OCI-LY1 (cell line): ENCODE results near the gene FUBP3.

ENCODE experiments used
- H2AFZ ChIP-seq: fragments of 200-600 bp; sonication (generic), shearing (Covaris generic); 2 replicates; pipeline ENCODE4 v1.6.0; 2014; ENCODE audit warnings: antibody characterized with exemption, mild to moderate bottlenecking, low read length
- H3F3A ChIP-seq: fragments of 200-600 bp; sonication (generic), shearing (Covaris generic); 2 replicates; pipeline ENCODE4 v1.6.0; 2014; ENCODE audit warnings: mild to moderate bottlenecking, antibody characterized with exemption, low read length, moderate library complexity; ENCODE audit not compliant: insufficient read depth
- H3K27ac ChIP-seq: fragments of 200-600 bp; sonication (generic); 2 replicates; pipeline ENCODE4 v1.5.1; 2014; ENCODE audit warnings: low read length, mixed run types, mild to moderate bottlenecking, low read depth; ENCODE audit not compliant: poor library complexity, severe bottlenecking
- H3K27me3 ChIP-seq: fragments of 200-600 bp; sonication (generic); 2 replicates; pipeline ENCODE4 v1.6.0; 2014; ENCODE audit warnings: antibody characterized with exemption, mild to moderate bottlenecking, low read length, moderate library complexity; ENCODE audit not compliant: insufficient read depth
- H3K36me3 ChIP-seq: fragments of 200-600 bp; sonication (generic); 2 replicates; pipeline ENCODE4 v1.6.1; 2014; ENCODE audit warnings: mild to moderate bottlenecking, antibody characterized with exemption, low read length, moderate library complexity, mixed read lengths; ENCODE audit not compliant: insufficient read depth
- H3K4me1 ChIP-seq: fragments of 200-600 bp; sonication (generic); 2 replicates; pipeline ENCODE4 v1.5.1; 2014; ENCODE audit warnings: mild to moderate bottlenecking, low read length, moderate library complexity; ENCODE audit not compliant: insufficient read depth, severe bottlenecking
- H3K4me2 ChIP-seq: fragments of 200-600 bp; sonication (generic), shearing (Covaris generic); 2 replicates; pipeline ENCODE4 v1.6.1; 2014; ENCODE audit warnings: low read length
- H3K4me3 ChIP-seq: fragments of 200-600 bp; sonication (generic); 2 replicates; pipeline ENCODE4 v1.5.1; 2014; ENCODE audit warnings: low read length, low read depth, mild to moderate bottlenecking, mixed read lengths; ENCODE audit not compliant: poor library complexity, severe bottlenecking
- H3K79me2 ChIP-seq: fragments of 200-600 bp; shearing (Covaris generic); 2 replicates; pipeline ENCODE4 v1.6.1; 2016; ENCODE audit warnings: mixed run types, low read length, mixed read lengths; ENCODE audit not compliant: insufficient read depth
- H3K9ac ChIP-seq: fragments of 200-600 bp; sonication (generic), shearing (Covaris generic); 2 replicates; pipeline ENCODE4 v1.6.1; 2014; ENCODE audit warnings: mild to moderate bottlenecking, low read length, mixed read lengths
- H3K9me2 ChIP-seq: fragments of 200-600 bp; sonication (generic), shearing (Covaris generic); 2 replicates; pipeline ENCODE4 v1.6.1; 2014; ENCODE audit warnings: low read depth, mild to moderate bottlenecking, low read length, mixed read lengths
- H3K9me3 ChIP-seq: fragments of 200-600 bp; shearing (Covaris generic); 2 replicates; pipeline ENCODE4 v1.6.1; 2014; ENCODE audit warnings: low read length, mixed read lengths
- H4K20me1 ChIP-seq: fragments of 200-600 bp; sonication (generic), shearing (Covaris generic); 2 replicates; pipeline ENCODE4 v1.6.0; 2016; ENCODE audit warnings: mild to moderate bottlenecking, low read length; ENCODE audit not compliant: insufficient read depth
- CTCF ChIP-seq: fragments of 200-600 bp; sonication (generic), shearing (Covaris generic); IDR thresholded peaks from 2 replicates; pipeline ENCODE4 v1.5.1; 2017; ENCODE audit warnings: mild to moderate bottlenecking, antibody characterized with exemption, low read length, moderate library complexity, mixed read lengths
- EZH2 ChIP-seq: fragments of 200-600 bp; sonication (generic), shearing (Covaris generic); IDR thresholded peaks from 2 replicates; pipeline ENCODE4 v1.8.0; 2017; ENCODE audit warnings: borderline replicate concordance, mixed run types, mild to moderate bottlenecking, antibody characterized with exemption, low read length, moderate library complexity, mixed read lengths

The FUBP3 gene

DNA sequence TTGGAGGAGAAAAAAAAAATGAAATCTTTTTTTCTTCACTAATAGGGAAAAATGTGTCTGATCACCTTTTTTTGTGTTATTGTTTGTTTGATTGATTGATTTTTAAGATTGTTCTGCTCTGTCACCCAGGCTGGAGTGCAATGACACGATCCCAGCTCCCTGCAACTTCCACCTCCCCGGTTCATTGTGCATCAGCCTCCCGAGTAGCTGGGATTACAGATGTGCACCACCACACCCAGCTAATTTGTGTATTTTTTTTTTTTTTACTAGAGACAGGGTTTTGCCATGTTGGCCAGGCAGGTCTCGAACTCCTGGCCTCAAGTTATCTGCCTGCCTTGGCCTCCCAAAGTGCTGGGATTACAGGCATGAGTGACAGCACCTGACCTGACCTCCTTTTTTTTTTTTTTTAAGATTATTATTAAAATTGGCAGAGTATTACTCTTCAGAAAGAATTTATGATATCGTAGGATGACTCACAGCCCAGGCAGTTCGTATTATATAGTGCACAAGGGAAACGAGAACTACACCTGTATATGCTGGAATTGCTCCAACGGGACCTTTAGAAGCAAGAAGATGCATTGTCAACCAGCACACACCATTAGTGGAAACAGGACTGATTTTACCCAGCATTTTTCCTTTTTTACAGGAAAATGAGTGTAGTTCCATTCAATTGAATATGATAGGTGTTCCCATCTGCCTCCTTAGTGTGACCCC lies 27.7 kb downstream of the FUBP3 start:
- no peak overlapping the region for H3K4me3 ChIP-seq
- no peak overlapping the region for H3K9ac ChIP-seq
- H3K9me3 ChIP-seq: no peaks in the 10 kb centered on the region
- H3K27me3 ChIP-seq: no peaks in the 10 kb centered on the region
- TF ChIP-seq EZH2: no peak
- H3K36me3 ChIP-seq: peaks cover 41% of the 10 kb centered on the region
- H3K4me2 ChIP-seq: no peak overlapping the region
- H3K9me2 ChIP-seq: no peaks in the 10 kb centered on the region
- H3F3A ChIP-seq: no peaks in the 10 kb centered on the region
- H2AFZ ChIP-seq: no peak overlapping the region
- no peak overlapping the region for H3K27ac ChIP-seq
- no peaks in the 10 kb centered on the region for H3K79me2 ChIP-seq
- H3K4me1 ChIP-seq: no peaks in the 10 kb centered on the region
- no peaks in the 10 kb centered on the region for H4K20me1 ChIP-seq

DNA sequence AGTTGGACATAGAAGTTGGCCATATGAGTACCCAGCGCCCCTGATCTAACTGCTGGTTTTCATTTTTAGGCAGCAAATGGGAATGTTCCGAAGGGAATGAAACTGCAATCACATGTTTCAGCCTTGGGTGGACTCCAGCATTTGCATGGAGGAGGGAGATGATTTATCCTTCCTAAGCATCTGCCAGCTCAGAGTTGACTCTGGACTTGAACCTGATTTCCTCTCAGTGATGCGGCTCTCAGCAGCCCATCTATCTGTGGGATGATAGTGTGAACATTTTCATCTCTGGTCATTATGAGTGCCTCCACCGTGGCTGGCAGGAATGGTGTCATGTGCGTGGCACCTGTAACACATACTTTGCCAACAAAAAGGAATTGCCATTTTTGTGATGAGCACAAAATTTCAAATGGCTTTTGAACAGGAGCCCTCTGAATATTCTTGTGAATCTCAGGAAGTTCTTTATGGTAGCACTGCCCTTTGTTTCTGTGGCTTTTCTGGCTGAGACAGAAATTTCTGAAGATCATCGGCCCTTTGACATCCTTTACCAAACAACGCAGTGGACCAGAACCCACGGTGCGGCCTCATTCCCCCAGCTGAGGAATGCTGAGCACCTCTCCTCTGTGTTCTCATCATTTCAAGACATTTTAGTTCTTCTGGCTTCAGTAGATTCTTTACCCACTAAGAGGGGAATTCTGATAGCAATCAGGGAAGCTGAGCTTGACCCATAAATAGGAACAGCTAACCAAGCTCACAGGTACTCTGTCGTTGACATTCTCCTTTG lies 28.5 kb downstream of the FUBP3 start:
- Histone ChIP-seq H3K36me3 (peaks cover 47% of the 10 kb centered on the region), H3K79me2 (no peaks in the 10 kb centered on the region), H3K27ac (no peak overlapping the region)

DNA sequence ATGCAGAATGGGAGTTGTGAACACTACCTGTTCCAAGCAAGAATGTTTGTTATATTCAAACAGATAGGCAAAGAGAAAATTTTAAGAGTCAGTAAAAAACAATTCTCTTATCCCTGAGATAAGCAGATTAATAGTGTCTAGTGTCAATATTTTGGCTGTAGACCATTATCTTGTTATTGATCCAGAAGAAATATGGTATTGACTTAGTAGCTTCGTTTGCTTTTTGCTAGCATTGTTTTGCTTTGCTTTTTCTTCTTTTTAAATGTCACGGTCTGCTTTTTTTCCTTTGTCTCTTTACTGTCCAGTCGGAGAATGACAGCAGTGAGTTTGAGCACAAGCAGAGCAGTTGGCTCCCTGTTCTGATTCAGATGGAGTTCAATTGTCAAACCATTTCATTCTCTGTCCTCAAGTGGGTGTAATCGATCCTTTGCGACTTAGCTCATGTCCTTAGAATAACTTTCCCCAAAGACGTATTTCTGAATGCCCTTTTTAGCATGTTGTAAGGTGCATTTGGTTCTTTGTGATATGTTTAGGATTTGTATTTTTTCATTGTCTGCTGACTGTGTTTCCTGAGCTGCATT lies 29.3 kb downstream of the FUBP3 start:
- H3K36me3 ChIP-seq: peaks cover 50% of the 10 kb centered on the region
- no peaks in the 10 kb centered on the region for H3K9me3 ChIP-seq
- no peaks in the 10 kb centered on the region for H3K4me1 ChIP-seq
- no peaks in the 10 kb centered on the region for H3K79me2 ChIP-seq
- no peaks in the 10 kb centered on the region for H4K20me1 ChIP-seq
- no peak overlapping the region for H3K9ac ChIP-seq
- no peaks in the 10 kb centered on the region for H3K27me3 ChIP-seq
- H3K4me2 ChIP-seq: no peak overlapping the region
- H3K4me3 ChIP-seq: no peak overlapping the region
- TF ChIP-seq CTCF: no peak
- no peak for TF ChIP-seq EZH2
- no peak overlapping the region for H2AFZ ChIP-seq
- H3K9me2 ChIP-seq: no peaks in the 10 kb centered on the region
- no peaks in the 10 kb centered on the region for H3F3A ChIP-seq
- no peak overlapping the region for H3K27ac ChIP-seq

More for the DNA sequence above, 28.5 kb downstream of the FUBP3 start:
- Histone ChIP-seq H3K9me3 (no peaks in the 10 kb centered on the region), H3K4me1 (no peaks in the 10 kb centered on the region), H2AFZ (no peak overlapping the region), H3K4me2 (no peak overlapping the region), H3K9me2 (no peaks in the 10 kb centered on the region), H3F3A (no peaks in the 10 kb centered on the region), H4K20me1 (no peaks in the 10 kb centered on the region), H3K27me3 (no peaks in the 10 kb centered on the region), H3K4me3 (no peak overlapping the region), H3K9ac (no peak overlapping the region)
- no peak for TF ChIP-seq EZH2
- TF ChIP-seq CTCF: no peak
